HCT116 (cell line): ENCODE measurements around the gene RNF227. TPM values are rescaled to one million over a fixed set of nuclear protein-coding genes. Genes with fewer than 3 reads are reported as not detected.
"Not testable (repeated sequence)": the region's sequence is repeated elsewhere in the genome, so short reads cannot be mapped to it uniquely, and the experiment has no call there.

ENCODE experiments used
- ATAC-seq: fragments of 200-7000 bp; cut with Tn5 transposase; 2 replicates; pipeline ENCODE4 v1.9.1; 2020; ENCODE audit warnings: mild to moderate bottlenecking, moderate library complexity
- BruUV-seq: library from RNA; stranded (reverse); fragments of 400-500 nt; replicated peaks from 2 replicates; lab custom pipeline; 2021; lab: Mats Ljungman, UMichigan
- CTCF ChIA-PET: fragments of 300-600 bp; sonication (Branson Sonifier 250); formaldehyde crosslinking; loops from one replicate; lab custom pipeline; 2021; ENCODE audit warnings: antibody characterized with exemption; lab: Charles Lee
- POLR2A ChIA-PET: fragments of 300-600, 350-600 bp; sonication (Branson Sonifier 250); formaldehyde crosslinking; loops from one replicate; lab custom pipeline; 2021; ENCODE audit warnings: antibody characterized with exemption; lab: Charles Lee
- RAD21 ChIA-PET, 2 experiments: fragments of 300-600 bp; sonication (Branson Sonifier 250); formaldehyde crosslinking; loops; one replicate each; lab custom pipeline; 2023; ENCODE audit warnings: low total read pairs in 2 of 2; ENCODE audit not compliant: uncharacterized antibody in 2 of 2, unreplicated experiment in 2 of 2, low non-redundant PET in 1 of 2; lab: Charles Lee
- DNase-seq: peaks from one replicate; pipeline ENCODE4 v3.0.0-alpha.2; 2010; ENCODE audit warnings: low read depth, low spot score
- H2AFZ ChIP-seq: fragments of 200-600 bp; shearing (Covaris generic), sonication (generic); 2 replicates; pipeline ENCODE4 v1.6.1; 2017; ENCODE audit warnings: low read depth, mixed run types, mixed read lengths, antibody characterized with exemption, low read length; ENCODE audit not compliant: poor library complexity, severe bottlenecking
- H3K27ac ChIP-seq: 2 replicates; pipeline ENCODE4 v1.5.1; 2012; ENCODE audit warnings: low read depth, low read length
- H3K27me3 ChIP-seq: fragments of 200-600 bp; sonication (generic); 2 replicates; pipeline ENCODE4 v1.6.1; 2016; ENCODE audit warnings: mixed run types, low read length, mixed read lengths; ENCODE audit not compliant: insufficient read depth
- H3K36me3 ChIP-seq, 2 experiments: fragments of 200-500 bp in 1 of 2; fragments of 200-600 bp in 1 of 2; sonication (Bioruptor generic) in 1 of 2; sonication (generic) in 1 of 2; 2 replicates each; pipeline versions ENCODE4 v1.5.1 to v1.6.1; 2014 to 2016; ENCODE audit warnings: low read length in 2 of 2, inconsistent platforms in 1 of 2, mixed read lengths in 1 of 2, mixed run types in 1 of 2; ENCODE audit not compliant: insufficient read depth in 2 of 2, control insufficient read depth in 1 of 2
- H3K4me1 ChIP-seq, 2 experiments: fragments of 200-600 bp in 1 of 2; sonication (generic) in 1 of 2; 2 replicates each; pipeline versions ENCODE4 v1.5.1 to v1.6.1; 2012 to 2017; ENCODE audit warnings: low read length in 2 of 2, inconsistent platforms in 1 of 2, mild to moderate bottlenecking in 1 of 2, mixed read lengths in 1 of 2, mixed run types in 1 of 2, moderate library complexity in 1 of 2; ENCODE audit not compliant: insufficient read depth in 2 of 2, control insufficient read depth in 1 of 2
- H3K4me2 ChIP-seq: fragments of 200-600 bp; sonication (generic); 2 replicates; pipeline ENCODE4 v1.6.1; 2017; ENCODE audit warnings: mixed run types, low read length, mixed read lengths
- H3K4me3 ChIP-seq, 2 experiments: fragments of 200-600 bp in 1 of 2; sonication (generic) in 1 of 2; replicated peaks in 1 of 2; 2 replicates each; pipeline ENCODE4 v1.5.1; 2011 to 2016; ENCODE audit warnings: low read length in 2 of 2, control low read depth in 1 of 2, low read depth in 1 of 2, mild to moderate bottlenecking in 1 of 2, mixed read lengths in 1 of 2, mixed run types in 1 of 2
- H3K79me2 ChIP-seq: fragments of 200-600 bp; sonication (generic); 2 replicates; pipeline ENCODE4 v1.6.1; 2017; ENCODE audit warnings: mild to moderate bottlenecking, mixed run types, low read length, moderate library complexity, mixed read lengths; ENCODE audit not compliant: insufficient read depth
- H3K9ac ChIP-seq: fragments of 200-600 bp; sonication (generic); 2 replicates; pipeline ENCODE4 v1.6.1; 2016; ENCODE audit warnings: low read length, mixed read lengths
- H3K9me2 ChIP-seq: fragments of 200-600 bp; sonication (generic), shearing (Covaris generic); 2 replicates; pipeline ENCODE4 v1.6.1; 2017; ENCODE audit warnings: mixed run types, mild to moderate bottlenecking, moderate library complexity; ENCODE audit not compliant: insufficient read depth
- H3K9me3 ChIP-seq, 2 experiments: fragments of 200-500 bp in 1 of 2; fragments of 200-600 bp in 1 of 2; sonication (Bioruptor generic) in 1 of 2; sonication (generic) in 1 of 2; 2 replicates each; pipeline ENCODE4 v1.6.1; 2014 to 2017; ENCODE audit warnings: low read length in 2 of 2, mixed read lengths in 2 of 2, inconsistent platforms in 1 of 2, low read depth in 1 of 2, mild to moderate bottlenecking in 1 of 2, mixed run types in 1 of 2, moderate library complexity in 1 of 2; ENCODE audit not compliant: control insufficient read depth in 1 of 2, insufficient read depth in 1 of 2
- H4K20me1 ChIP-seq: fragments of 200-600 bp; sonication (generic), shearing (Covaris generic); 2 replicates; pipeline ENCODE4 v1.6.1; 2017; ENCODE audit warnings: mixed run types, mild to moderate bottlenecking, moderate library complexity; ENCODE audit not compliant: insufficient read depth
- CEBPB ChIP-seq: IDR thresholded peaks from 2 replicates; pipeline ENCODE4 v1.6.1; 2012; ENCODE audit warnings: low read depth
- EGR1 ChIP-seq: IDR thresholded peaks from 2 replicates; pipeline ENCODE4 v1.6.1; 2012; ENCODE audit warnings: low read depth
- POLR2A ChIP-seq: IDR thresholded peaks from 2 replicates; pipeline ENCODE4 v1.7.0; 2011; ENCODE audit warnings: borderline replicate concordance; ENCODE audit not compliant: insufficient read depth, insufficient read length; ENCODE audit errors: extremely low read depth
- POLR2AphosphoS5 ChIP-seq: IDR thresholded peaks from 2 replicates; pipeline ENCODE4 v1.6.1; 2011; ENCODE audit warnings: mild to moderate bottlenecking, low read depth, low read length, moderate library complexity
- RAD21 ChIP-seq: IDR thresholded peaks from 2 replicates; pipeline ENCODE4 v1.6.1; 2012; ENCODE audit warnings: low read depth, mild to moderate bottlenecking
- SIN3A ChIP-seq: IDR thresholded peaks from 2 replicates; pipeline ENCODE4 v1.6.1; 2012; ENCODE audit warnings: low read depth
- TCF7L2 ChIP-seq: IDR thresholded peaks from 2 replicates; pipeline ENCODE4 v1.7.0; 2011; ENCODE audit warnings: borderline replicate concordance, inconsistent platforms; ENCODE audit not compliant: insufficient read depth, insufficient read length; ENCODE audit errors: extremely low read depth
- YY1 ChIP-seq: IDR thresholded peaks from 2 replicates; pipeline ENCODE4 v1.6.1; 2011; ENCODE audit warnings: low read length, low read depth, moderate library complexity, mild to moderate bottlenecking; ENCODE audit not compliant: insufficient replicate concordance; ENCODE audit errors: extremely low read depth
- ZFX ChIP-seq: fragments of 450-650 bp; IDR thresholded peaks from 2 replicates; pipeline ENCODE4 v1.6.1; 2017
- ZNF274 ChIP-seq: fragments of 200-500 bp; sonication (Bioruptor generic); IDR thresholded peaks from 2 replicates; pipeline ENCODE4 v1.6.1; 2014; ENCODE audit warnings: mild to moderate bottlenecking, low read depth, low read length, inconsistent platforms
- intact Hi-C: fragments of 100-400 bp; cut with micrococcal nuclease; formaldehyde crosslinking; loops from 2 replicates; pipeline ENCODE4 v1.10.0; 2022
- total RNA-seq: library from RNA; stranded (reverse); gene quantifications from one replicate; pipeline ENCODE4 v1.2.1, GENCODE V29; 2021; ENCODE audit not compliant: unreplicated experiment

RNF227 gene
- total RNA-seq, 1 experiment from 2014 or later = 0.74 TPM

GRCh38 chr17:7955414-7956227 lies 39.5 kb upstream of the RNF227 start (continued):
- TF ChIP-seq YY1 = no peak
- TF ChIP-seq ZNF274 = no peak
- TF ChIP-seq, all 23 proteins: peak for 0

GRCh38 chr17:7953266-7953665 lies 37.2 kb upstream of the RNF227 start:
- RAD21 ChIA-PET, H3K4me2 ChIP-seq, ATAC-seq, BruUV-seq, H2AFZ ChIP-seq, H4K20me1 ChIP-seq, DNase-seq, H3K9me3 ChIP-seq, H3K9ac ChIP-seq, intact Hi-C loops, H3K4me3 ChIP-seq, H3K79me2 ChIP-seq, H3K27ac ChIP-seq, H3K9me2 ChIP-seq, H3K4me1 ChIP-seq, H3K27me3 ChIP-seq, POLR2A ChIA-PET: not testable (repeated sequence)
- H3K36me3 ChIP-seq = peaks cover 5 to 15% of the 10 kb centered on the region in 2 experiments; a peak in 3 of 4 replicates
- CTCF ChIA-PET = interaction anchor here (1.2 kb wide), 1 partner anchor 62 kb away, joined by 3 read pairs; no protein-coding TSS in a partner anchor

- Histone ChIP-seq H3K9me3 (no peaks in the 10 kb centered on the region), H3K4me2 (no peak overlapping the region), H2AFZ (no peak overlapping the region), H3K27ac (no peak overlapping the region), H3K79me2 (no peaks in the 10 kb centered on the region), H3K27me3 (no peaks in the 10 kb centered on the region), H3K4me1 (no peaks in the 10 kb centered on the region), H3K9ac (no peak overlapping the region), H3K4me3 (no peak overlapping the region), H3K36me3 (peaks cover 20 to 27% of the 10 kb centered on the region in 2 experiments; a peak in 3 of 4 replicates), H3K9me2 (no peaks in the 10 kb centered on the region), H4K20me1 (no peaks in the 10 kb centered on the region)
- TF ChIP-seq TCF7L2 (no peak), ZFX (no peak), RAD21 (no peak), SIN3A (no peak), POLR2AphosphoS5 (no peak), POLR2A (no peak), EGR1 (no peak), ZNF274 (no peak), YY1 (no peak), CEBPB (no peak)
- intact Hi-C loops = no loop called here
- CTCF ChIA-PET = no interaction called here
- DNase-seq (no peak), ATAC-seq (no peak)
- BruUV-seq = no TSS peak
- RAD21 ChIA-PET = no interaction called here
- POLR2A ChIA-PET = no interaction called here
These were observed 35.2 kb upstream of the RNF227 start for GRCh38 chr17:7951143-7951792.
